Breast epithelium (tissue), 3 donors: ENCODE data around the gene RPL37.

ENCODE experiments used
- CTCF ChIP-seq, 3 donors: fragments of 450-650 bp; IDR thresholded peaks; one replicate each; pipeline ENCODE4 v1.5.1; 2016 to 2017; ENCODE audit warnings: antibody characterized with exemption in 3 of 3, mild to moderate bottlenecking in 3 of 3, moderate library complexity in 3 of 3
- POLR2AphosphoS5 ChIP-seq, 3 donors: sonication (generic); formaldehyde crosslinking; IDR thresholded peaks; one replicate each; pipeline ENCODE4 v1.6.1; 2017; ENCODE audit warnings: antibody characterized with exemption in 3 of 3

GRCh38 chr5:40784916-40785315, 50.1 kb downstream of the RPL37 start:
- no peak for TF ChIP-seq CTCF (IDR thresholded peaks at IDR 0.05)
- TF ChIP-seq POLR2AphosphoS5 (IDR thresholded peaks at IDR 0.05), result no peak
